ENCODE data around the gene BPI.
A peak's percentile ranks its signal among the peaks of the same experiment; 100 is the strongest.
"Not testable (repeated sequence)": the region's sequence is repeated elsewhere in the genome, so short reads cannot be mapped to it uniquely, and the experiment has no call there.

BPI gene

GRCh38 chr20:38330638-38331037, 26.7 kb downstream of the BPI start:
- no peak for ATAC-seq
- Mint-ChIP-seq H3K4me3 (no peak overlapping the region), H3K36me3 (no peaks in the 10 kb centered on the region), H3K4me1 (no peaks in the 10 kb centered on the region), H3K9me3 (no peaks in the 10 kb centered on the region), H3K27ac (no peak overlapping the region)
- DNase-seq (ENCODE audit: low spot score in 2 of 2), result no peak

GRCh38 chr20:38331245-38331644, 27.3 kb downstream of the BPI start:
- Mint-ChIP-seq H3K9me3 (no peaks in the 10 kb centered on the region), H3K4me3 (no peak overlapping the region), H3K36me3 (no peaks in the 10 kb centered on the region), H3K27ac (no peak overlapping the region), H3K4me1 (peaks cover 3% of the 10 kb centered on the region)
- no peak for DNase-seq (ENCODE audit: low spot score in 2 of 2)
- ATAC-seq, result no peak

- Mint-ChIP-seq H3K9me3 (no peaks in the 10 kb centered on the region), H3K36me3 (no peaks in the 10 kb centered on the region), H3K4me1 (peaks cover 5% of the 10 kb centered on the region), H3K4me3 (no peak overlapping the region), H3K27ac (no peak overlapping the region)
- ATAC-seq, result no peak
- no peak for DNase-seq (ENCODE audit: low spot score in 2 of 2)
These were observed 27.9 kb downstream of the BPI start for GRCh38 chr20:38331814-38332213.

GRCh38 chr20:38334016-38334415, 30.1 kb downstream of the BPI start:
- DNase-seq (ENCODE audit: low spot score in 2 of 2), result no peak
- Mint-ChIP-seq H3K36me3 (no peaks in the 10 kb centered on the region), H3K9me3 (peaks cover 6% of the 10 kb centered on the region), H3K4me1 (peaks cover 5% of the 10 kb centered on the region), H3K27ac (no peak overlapping the region), H3K4me3 (no peak overlapping the region)
- no peak for ATAC-seq

- DNase-seq (ENCODE audit: low spot score in 2 of 2) (no peak), ATAC-seq (no peak)
- Mint-ChIP-seq H3K9me3 (peaks cover 6% of the 10 kb centered on the region), H3K27ac (no peak overlapping the region), H3K4me3 (no peak overlapping the region), H3K36me3 (no peaks in the 10 kb centered on the region), H3K4me1 (peaks cover 5% of the 10 kb centered on the region)
These were observed 32.8 kb downstream of the BPI start for GRCh38 chr20:38336726-38337125.

- no peak overlapping the region for H3K27ac Mint-ChIP-seq
- H3K9me3 Mint-ChIP-seq, result peaks cover 6% of the 10 kb centered on the region
- H3K4me3 Mint-ChIP-seq, result no peak overlapping the region
- H3K36me3 Mint-ChIP-seq, result no peaks in the 10 kb centered on the region
- peak; percentile 26 for ATAC-seq
- DNase-seq (ENCODE audit: low spot score in 2 of 2), result peak; percentile 6 to 62
- H3K4me1 Mint-ChIP-seq, result peaks cover 5% of the 10 kb centered on the region
These were observed 33.7 kb downstream of the BPI start for GRCh38 chr20:38337561-38338140.

GRCh38 chr20:38338849-38339520, 35.0 kb downstream of the BPI start:
- DNase-seq (ENCODE audit: low spot score in 2 of 2), result no peak
- peaks cover 5% of the 10 kb centered on the region for H3K4me1 Mint-ChIP-seq

GRCh38 chr20:38339521-38339896, 35.6 kb downstream of the BPI start:
- not testable (repeated sequence) for H3K4me3 Mint-ChIP-seq; DNase-seq (ENCODE audit: low spot score in 2 of 2); H3K9me3 Mint-ChIP-seq; ATAC-seq; H3K4me1 Mint-ChIP-seq; H3K27ac Mint-ChIP-seq; H3K36me3 Mint-ChIP-seq

More at GRCh38 chr20:38338849-38339520, 35.0 kb downstream of the BPI start:
- Mint-ChIP-seq H3K36me3 (no peaks in the 10 kb centered on the region), H3K9me3 (peaks cover 6% of the 10 kb centered on the region), H3K4me3 (no peak overlapping the region), H3K27ac (no peak overlapping the region)
- no peak for ATAC-seq

- peaks cover 5% of the 10 kb centered on the region for H3K4me1 Mint-ChIP-seq
- ATAC-seq, result no peak
- DNase-seq (ENCODE audit: low spot score in 2 of 2), result no peak
- no peak overlapping the region for H3K27ac Mint-ChIP-seq
- H3K4me3 Mint-ChIP-seq, result no peak overlapping the region
- peaks cover 6% of the 10 kb centered on the region for H3K9me3 Mint-ChIP-seq
- no peaks in the 10 kb centered on the region for H3K36me3 Mint-ChIP-seq
These were observed 36.0 kb downstream of the BPI start for GRCh38 chr20:38339997-38340396.

GRCh38 chr20:38340693-38341092, 36.7 kb downstream of the BPI start:
- no peak overlapping the region for H3K27ac Mint-ChIP-seq
- ATAC-seq, result no peak
- DNase-seq (ENCODE audit: low spot score in 2 of 2), result no peak
- peaks cover 5% of the 10 kb centered on the region for H3K4me1 Mint-ChIP-seq
- H3K9me3 Mint-ChIP-seq, result peaks cover 6% of the 10 kb centered on the region
- no peak overlapping the region for H3K4me3 Mint-ChIP-seq
- no peaks in the 10 kb centered on the region for H3K36me3 Mint-ChIP-seq

GRCh38 chr20:38342216-38342615, 38.3 kb downstream of the BPI start:
- ATAC-seq (no peak), DNase-seq (ENCODE audit: low spot score in 2 of 2) (no peak)
- Mint-ChIP-seq H3K4me3 (no peak overlapping the region), H3K9me3 (peaks cover 6% of the 10 kb centered on the region), H3K36me3 (no peaks in the 10 kb centered on the region), H3K27ac (no peak overlapping the region), H3K4me1 (no peaks in the 10 kb centered on the region)

GRCh38 chr20:38342713-38343310, 38.9 kb downstream of the BPI start:
- ATAC-seq, result no peak
- no peak overlapping the region for H3K27ac Mint-ChIP-seq
- H3K4me1 Mint-ChIP-seq, result no peaks in the 10 kb centered on the region

GRCh38 chr20:38343311-38344106, 39.6 kb downstream of the BPI start:
- DNase-seq (ENCODE audit: low spot score in 2 of 2), result no peak
- Mint-ChIP-seq H3K36me3 (no peaks in the 10 kb centered on the region), H3K4me1 (no peaks in the 10 kb centered on the region), H3K4me3 (no peak overlapping the region), H3K27ac (no peak overlapping the region), H3K9me3 (no peaks in the 10 kb centered on the region)
- no peak for ATAC-seq

More at GRCh38 chr20:38342713-38343310, 38.9 kb downstream of the BPI start:
- DNase-seq (ENCODE audit: low spot score in 2 of 2), result no peak
- Mint-ChIP-seq H3K4me3 (no peak overlapping the region), H3K9me3 (peaks cover 4% of the 10 kb centered on the region), H3K36me3 (no peaks in the 10 kb centered on the region)

- H3K9me3 Mint-ChIP-seq, result no peaks in the 10 kb centered on the region
- DNase-seq (ENCODE audit: low spot score in 2 of 2) (no peak), ATAC-seq (no peak)
- H3K4me3 Mint-ChIP-seq, result no peak overlapping the region
- no peaks in the 10 kb centered on the region for H3K36me3 Mint-ChIP-seq
- H3K4me1 Mint-ChIP-seq, result no peaks in the 10 kb centered on the region
- no peak overlapping the region for H3K27ac Mint-ChIP-seq
These were observed 40.2 kb downstream of the BPI start for GRCh38 chr20:38344107-38344701.

GRCh38 chr20:38345643-38346042, 41.7 kb downstream of the BPI start:
- Mint-ChIP-seq H3K9me3 (no peaks in the 10 kb centered on the region), H3K4me3 (no peak overlapping the region), H3K36me3 (no peaks in the 10 kb centered on the region), H3K27ac (no peak overlapping the region), H3K4me1 (no peaks in the 10 kb centered on the region)
- no peak for DNase-seq (ENCODE audit: low spot score in 2 of 2)
- ATAC-seq, result no peak

All from stimulated activated effector memory CD8-positive, alpha-beta T cell treated with anti-CD3 and anti-CD28 coated beads, Interleukin-12 subunit alpha, Interleukin-12 subunit beta, amount 100 ng/mL, for 72 hours (primary cell).